ENCODE measurements around the gene CADM4. TPM values are rescaled to one million over a fixed set of nuclear protein-coding genes. Genes with fewer than 3 reads are reported as not detected.

CADM4 gene
- polyA plus RNA-seq, 1 of the 3 experiments (the other 2 are of a cell fraction): 28.9 TPM

GRCh38 chr19:43610493-43610892 lies 29.2 kb downstream of the CADM4 start:
- POLR2A ChIA-PET: no interaction called here
- 81% methylated on average over 3 of the region's 3 CpGs for WGBS (ENCODE audit: low lambda C conversion rate)

GRCh38 chr19:43609872-43610271 lies 29.8 kb downstream of the CADM4 start:
- 86% methylated on average over 6 of the region's 7 CpGs for WGBS (ENCODE audit: low lambda C conversion rate)
- no peaks in the 10 kb centered on the region for H3F3A ChIP-seq (replicated peaks; ENCODE audit: insufficient read depth)
- no peak overlapping the region for H3K27ac ChIP-seq (ENCODE audit: low read depth in 2 of 2, low read length in 1 of 2)
- H3K9me3 ChIP-seq: no peaks in the 10 kb centered on the region
- peaks cover 10 to 25% of the 10 kb centered on the region in 2 experiments for H3K36me3 ChIP-seq (replicated peaks in 1 of 2; ENCODE audit: control insufficient read depth in 1 of 2, insufficient read depth in 2 of 2, low read length in 1 of 2)
- no peak for DNase-seq
- no peaks in the 10 kb centered on the region for H4K20me1 ChIP-seq (ENCODE audit: insufficient read depth)
- peaks cover 36% of the 10 kb centered on the region for H3K79me2 ChIP-seq (ENCODE audit: insufficient read depth)
- H3K4me2 ChIP-seq: no peak overlapping the region
- H3K9ac ChIP-seq: no peak overlapping the region
- TF ChIP-seq JUND (IDR thresholded peaks at IDR 0.05) (no peak), USF1 (IDR thresholded peaks at IDR 0.05; ENCODE audit: borderline replicate concordance, low read depth) (no peak), EP300 (IDR thresholded peaks at IDR 0.05; ENCODE audit: borderline replicate concordance in 1 of 2, low read depth in 1 of 2, low read length in 1 of 2) (no peak), GABPA (IDR thresholded peaks at IDR 0.05; ENCODE audit: low read depth) (no peak), TAF1 (IDR thresholded peaks at IDR 0.05; ENCODE audit: borderline replicate concordance, low read depth, low read length) (no peak), CTCF (IDR thresholded peaks at IDR 0.05) (no peak), SIN3A (IDR thresholded peaks at IDR 0.05; ENCODE audit: borderline replicate concordance, low read depth, low read length) (no peak), TCF12 (IDR thresholded peaks at IDR 0.05) (no peak)
- H3K27me3 ChIP-seq (ENCODE audit: insufficient read depth): no peaks in the 10 kb centered on the region
- H3K4me3 ChIP-seq (ENCODE audit: low read depth in 2 of 2, low read length in 1 of 2): no peak overlapping the region
- no peak overlapping the region for H2AFZ ChIP-seq (ENCODE audit: low read depth)
- H3K4me1 ChIP-seq (ENCODE audit: control insufficient read depth in 1 of 2, insufficient read depth in 2 of 2, low read depth in 1 of 2, low read length in 1 of 2): no peaks in the 10 kb centered on the region
- no peaks in the 10 kb centered on the region for H3K9me2 ChIP-seq
- ChIA-PET CTCF (no interaction called here), POLR2A (no interaction called here)

More at GRCh38 chr19:43610493-43610892, 29.2 kb downstream of the CADM4 start:
- CTCF ChIA-PET: interaction anchor here (1.1 kb wide), 1 partner anchor 16 kb away, joined by 4 read pairs; no protein-coding TSS in a partner anchor
- Histone ChIP-seq H3K79me2 (ENCODE audit: insufficient read depth) (peaks cover 43% of the 10 kb centered on the region), H4K20me1 (ENCODE audit: insufficient read depth) (no peaks in the 10 kb centered on the region), H3K9ac (no peak overlapping the region), H3K27ac (ENCODE audit: low read depth in 2 of 2, low read length in 1 of 2) (no peak overlapping the region), H3F3A (replicated peaks; ENCODE audit: insufficient read depth) (no peaks in the 10 kb centered on the region), H3K27me3 (ENCODE audit: insufficient read depth) (no peaks in the 10 kb centered on the region), H3K36me3 (replicated peaks in 1 of 2; ENCODE audit: control insufficient read depth in 1 of 2, insufficient read depth in 2 of 2, low read length in 1 of 2) (peaks cover 10 to 25% of the 10 kb centered on the region in 2 experiments), H3K9me3 (no peaks in the 10 kb centered on the region), H3K9me2 (no peaks in the 10 kb centered on the region), H3K4me1 (ENCODE audit: control insufficient read depth in 1 of 2, insufficient read depth in 2 of 2, low read depth in 1 of 2, low read length in 1 of 2) (no peaks in the 10 kb centered on the region), H2AFZ (ENCODE audit: low read depth) (no peak overlapping the region), H3K4me3 (ENCODE audit: low read depth in 2 of 2, low read length in 1 of 2) (no peak overlapping the region), H3K4me2 (no peak overlapping the region)
- no peak for DNase-seq
- TF ChIP-seq NFIC (IDR thresholded peaks at IDR 0.05; ENCODE audit: borderline replicate concordance) (no peak), YY1 (IDR thresholded peaks at IDR 0.05; ENCODE audit: low read depth) (no peak), ELF1 (IDR thresholded peaks at IDR 0.05) (no peak), MXI1 (IDR thresholded peaks at IDR 0.05; ENCODE audit: low read depth, low read length) (no peak), MEF2A (IDR thresholded peaks at IDR 0.05; ENCODE audit: borderline replicate concordance, low read depth) (no peak), MAX (IDR thresholded peaks at IDR 0.05; ENCODE audit: low read depth) (no peak), TCF12 (IDR thresholded peaks at IDR 0.05) (no peak), TAF1 (IDR thresholded peaks at IDR 0.05; ENCODE audit: borderline replicate concordance, low read depth, low read length) (no peak), RFX5 (IDR thresholded peaks at IDR 0.05; ENCODE audit: low read length) (no peak), EZH2phosphoT487 (IDR thresholded peaks at IDR 0.05; ENCODE audit: borderline replicate concordance, low read depth) (no peak), GABPA (IDR thresholded peaks at IDR 0.05; ENCODE audit: low read depth) (no peak), FOXJ3 (CRISPR knock-in tag; IDR thresholded peaks at IDR 0.05) (no peak), PBX3 (IDR thresholded peaks at IDR 0.05) (no peak)
